ENCODE measurements around the gene RBMS3.

The RBMS3 gene

DNA sequence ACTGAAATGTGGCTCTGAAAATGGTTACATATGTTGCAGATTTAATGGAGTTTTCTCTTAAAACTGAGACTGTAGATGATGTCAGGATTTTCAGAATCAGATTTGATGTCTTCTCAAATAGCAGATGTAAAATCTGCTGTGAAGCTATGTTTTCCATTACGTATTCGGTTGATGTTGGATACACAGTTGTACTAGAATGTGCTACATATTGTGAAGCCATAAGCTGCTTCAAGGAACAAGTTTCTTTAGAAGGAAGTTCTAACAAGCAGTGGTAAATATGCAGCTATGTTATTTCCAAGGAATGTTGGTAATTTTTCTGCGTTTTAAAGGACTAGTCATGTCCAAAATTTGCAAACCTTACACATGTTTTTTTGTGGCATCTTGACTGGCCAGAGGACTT, 197.7 kb downstream of the RBMS3 start:
- Histone ChIP-seq H3K27ac (no peak overlapping the region), H3K4me3 (no peak overlapping the region)
- TF ChIP-seq, protein P1, sequence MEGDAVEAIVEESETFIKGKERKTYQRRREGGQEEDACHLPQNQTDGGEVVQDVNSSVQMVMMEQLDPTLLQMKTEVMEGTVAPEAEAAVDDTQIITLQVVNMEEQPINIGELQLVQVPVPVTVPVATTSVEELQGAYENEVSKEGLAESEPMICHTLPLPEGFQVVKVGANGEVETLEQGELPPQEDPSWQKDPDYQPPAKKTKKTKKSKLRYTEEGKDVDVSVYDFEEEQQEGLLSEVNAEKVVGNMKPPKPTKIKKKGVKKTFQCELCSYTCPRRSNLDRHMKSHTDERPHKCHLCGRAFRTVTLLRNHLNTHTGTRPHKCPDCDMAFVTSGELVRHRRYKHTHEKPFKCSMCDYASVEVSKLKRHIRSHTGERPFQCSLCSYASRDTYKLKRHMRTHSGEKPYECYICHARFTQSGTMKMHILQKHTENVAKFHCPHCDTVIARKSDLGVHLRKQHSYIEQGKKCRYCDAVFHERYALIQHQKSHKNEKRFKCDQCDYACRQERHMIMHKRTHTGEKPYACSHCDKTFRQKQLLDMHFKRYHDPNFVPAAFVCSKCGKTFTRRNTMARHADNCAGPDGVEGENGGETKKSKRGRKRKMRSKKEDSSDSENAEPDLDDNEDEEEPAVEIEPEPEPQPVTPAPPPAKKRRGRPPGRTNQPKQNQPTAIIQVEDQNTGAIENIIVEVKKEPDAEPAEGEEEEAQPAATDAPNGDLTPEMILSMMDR (IDR thresholded peaks at IDR 0.05): no peak
- DNase-seq (ENCODE audit: low spot score): no peak

DNA sequence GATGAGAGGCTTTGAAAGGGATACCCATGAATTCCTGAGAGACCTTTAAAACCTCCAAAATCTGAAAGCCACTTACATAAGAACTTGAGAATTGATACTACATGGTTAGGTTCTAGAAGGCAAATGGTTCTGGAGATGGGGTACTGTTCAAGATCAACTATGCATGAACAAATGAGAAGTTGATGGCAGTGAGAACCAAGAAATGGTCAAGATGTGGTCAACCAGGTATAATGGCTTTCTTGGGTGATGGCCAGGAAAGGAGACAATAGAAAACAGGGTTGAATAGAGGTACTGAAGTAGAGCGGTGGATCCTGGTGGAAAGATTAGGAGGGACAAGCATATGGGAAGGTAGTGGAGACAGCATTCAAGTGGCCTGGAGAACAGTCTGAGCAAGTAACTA, 200.4 kb downstream of the RBMS3 start:
- H3K4me3 ChIP-seq: no peak overlapping the region
- TF ChIP-seq, protein P1 (IDR thresholded peaks at IDR 0.05): no peak
- no peak for DNase-seq (ENCODE audit: low spot score)
- H3K27ac ChIP-seq: no peak overlapping the region

DNA sequence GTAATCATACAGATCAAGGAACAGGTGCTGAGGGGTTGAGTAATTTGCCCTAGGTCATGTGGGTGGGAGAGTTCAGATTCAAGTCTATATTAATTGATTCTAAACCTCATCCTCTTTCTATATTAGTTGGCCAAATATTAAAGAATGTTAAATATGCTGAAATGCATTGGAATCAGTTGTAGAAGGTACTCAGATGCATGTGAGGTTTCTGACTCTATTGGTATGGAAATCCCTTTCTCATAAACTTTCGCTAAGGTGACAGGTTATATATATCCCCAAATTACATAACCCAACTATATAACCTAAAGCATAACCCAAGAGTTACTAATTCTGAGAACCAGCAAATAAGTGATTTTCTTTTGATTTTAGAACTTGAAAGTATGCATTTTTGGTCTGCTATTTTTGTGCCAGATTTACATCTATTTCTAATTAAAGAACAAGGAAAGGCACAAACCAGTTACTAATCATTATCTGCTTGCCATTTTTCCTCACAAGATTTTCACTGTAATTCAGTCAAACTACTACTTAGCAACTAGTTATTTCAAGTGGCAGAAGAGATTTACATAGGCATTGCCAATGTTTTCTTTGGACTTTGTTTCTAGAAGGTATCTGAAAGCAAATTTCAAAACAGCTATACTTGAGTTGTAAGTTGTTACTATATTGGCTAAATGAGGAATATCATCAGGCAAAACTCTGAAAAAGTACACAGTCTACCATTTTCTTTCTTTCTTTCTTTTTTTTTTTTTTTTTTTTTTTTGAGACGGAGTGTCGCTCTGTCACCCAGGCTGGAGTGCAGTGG, 201.3 kb downstream of the RBMS3 start:
- TF ChIP-seq, protein P1 (IDR thresholded peaks at IDR 0.05): no peak
- Histone ChIP-seq H3K4me3 (no peak overlapping the region), H3K27ac (no peak overlapping the region)
- DNase-seq (ENCODE audit: low spot score): no peak

DNA sequence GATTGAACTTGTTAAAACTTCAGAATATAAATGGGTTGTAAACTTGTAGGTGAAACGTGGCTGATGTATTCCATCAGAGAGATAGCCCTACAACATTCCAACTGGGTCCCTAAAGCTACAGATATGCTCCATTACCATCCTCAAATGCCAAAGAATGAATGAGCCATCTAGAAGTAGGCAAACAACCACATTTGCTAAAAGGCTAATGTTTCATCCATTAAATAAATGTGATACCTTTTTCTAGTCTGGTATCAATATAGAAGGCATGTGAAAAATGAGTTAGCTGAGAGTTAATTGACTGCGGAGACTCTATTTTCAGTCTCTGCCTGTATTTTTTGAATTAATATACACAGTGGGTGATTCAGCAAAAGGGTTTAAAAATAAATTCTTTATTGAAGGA, 203.8 kb downstream of the RBMS3 start:
- no peak for DNase-seq (ENCODE audit: low spot score)
- TF ChIP-seq, protein P1 (IDR thresholded peaks at IDR 0.05): no peak
- H3K4me3 ChIP-seq: no peak overlapping the region
- H3K27ac ChIP-seq: no peak overlapping the region

DNA sequence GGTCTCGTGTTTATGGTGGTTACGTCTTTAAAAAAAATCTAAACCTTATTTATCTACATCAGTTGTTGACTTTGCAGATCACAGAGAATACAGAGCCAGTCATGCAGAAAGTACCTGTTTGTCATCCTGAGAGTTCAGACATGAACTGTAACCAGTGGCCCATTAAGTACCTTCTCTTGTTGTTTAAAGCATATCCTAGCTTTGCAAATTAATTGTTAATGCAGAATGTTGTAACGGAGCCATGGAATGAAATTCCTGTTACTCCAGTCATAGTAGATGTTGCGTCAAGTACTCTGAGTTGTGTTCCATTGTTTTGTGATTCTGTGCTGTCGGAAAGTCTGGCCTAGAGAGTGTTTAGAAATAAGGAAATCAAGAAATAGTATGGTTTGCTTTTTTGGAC, 205.2 kb downstream of the RBMS3 start:
- Histone ChIP-seq H3K4me3 (no peak overlapping the region), H3K27ac (no peak overlapping the region)
- DNase-seq (ENCODE audit: low spot score): no peak
- TF ChIP-seq, protein P1 (IDR thresholded peaks at IDR 0.05): no peak

DNA sequence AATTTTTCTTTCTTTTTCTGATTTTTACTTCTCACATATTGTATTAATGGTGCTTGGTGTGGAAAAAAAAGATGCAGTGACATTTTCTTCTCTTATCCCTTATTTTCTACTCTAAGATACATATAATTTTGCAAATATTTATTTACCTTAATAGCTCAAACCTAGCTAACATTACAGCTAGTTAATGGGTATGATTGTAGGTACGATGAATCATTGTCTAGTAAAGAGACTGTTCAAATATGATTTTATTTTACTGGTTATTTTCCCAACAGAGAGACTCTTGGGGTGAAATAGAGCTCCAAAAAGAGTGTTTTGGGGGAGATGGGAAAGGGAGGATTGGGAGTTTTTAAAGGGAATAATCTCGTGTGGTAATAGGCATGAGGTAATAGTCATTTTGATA, 206.0 kb downstream of the RBMS3 start:
- Histone ChIP-seq H3K4me3 (no peak overlapping the region), H3K27ac (no peak overlapping the region)
- no peak for DNase-seq (ENCODE audit: low spot score)
- TF ChIP-seq, protein P1 (IDR thresholded peaks at IDR 0.05): no peak

DNA sequence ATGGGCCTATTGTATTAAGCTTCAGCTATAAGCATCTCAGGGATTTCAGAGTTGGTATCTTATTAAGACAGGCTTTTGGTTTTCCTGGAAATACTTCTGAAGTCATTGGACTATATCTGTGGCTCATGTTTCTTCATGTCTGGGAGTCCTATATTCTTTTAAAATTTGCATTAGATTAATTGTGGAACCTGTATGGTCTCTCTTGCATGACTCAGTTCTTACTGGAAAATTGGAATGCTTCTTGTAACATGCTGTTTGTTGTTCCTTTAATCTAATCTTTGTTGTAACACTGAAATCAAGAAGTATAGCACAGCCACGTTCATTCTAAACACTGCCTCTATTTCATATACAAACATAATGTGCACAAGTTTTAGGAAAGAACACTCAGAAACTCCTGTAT, 208.1 kb downstream of the RBMS3 start:
- H3K27ac ChIP-seq: no peak overlapping the region
- DNase-seq (ENCODE audit: low spot score): no peak
- H3K4me3 ChIP-seq: no peak overlapping the region
- TF ChIP-seq, protein P1 (IDR thresholded peaks at IDR 0.05): no peak

Data from coronary artery (tissue), 2 donors.